Natural killer cell (primary cell): ENCODE data around the gene FAM83F. TPM values are rescaled to one million over a fixed set of nuclear protein-coding genes. Genes with fewer than 3 reads are reported as not detected.

Source experiments
- ATAC-seq, 3 donors: fragments of 150-1000 bp in 2 of 3; fragments of 200-7000 bp in 1 of 3; cut with Tn5 transposase; 1 replicate in 1 of 3; 2 replicates in 2 of 3; pipeline ENCODE4 v1.10.0; 2021; ENCODE audit warnings: mild to moderate bottlenecking in 2 of 3, moderate library complexity in 2 of 3
- DNase-seq, 2 donors: peaks; one replicate each; pipeline versions ENCODE4 v3.0.0 to v3.0.0-alpha.2; 2013 to 2021; ENCODE audit warnings: mixed read lengths in 1 of 2
- H3K27ac ChIP-seq: one replicate; pipeline ENCODE4 v1.5.1; 2013; ENCODE audit warnings: mild to moderate bottlenecking, low read length
- H3K27me3 ChIP-seq: one replicate; pipeline ENCODE4 v1.6.1; 2013; ENCODE audit warnings: low read length; ENCODE audit not compliant: control insufficient read depth, insufficient read depth
- H3K36me3 ChIP-seq: one replicate; pipeline ENCODE4 v1.6.1; 2013; ENCODE audit warnings: low read length; ENCODE audit not compliant: control insufficient read depth, insufficient read depth
- H3K4me1 ChIP-seq: one replicate; pipeline ENCODE4 v1.6.1; 2013; ENCODE audit warnings: low read length; ENCODE audit not compliant: control insufficient read depth, insufficient read depth
- H3K4me3 ChIP-seq: one replicate; pipeline ENCODE4 v1.5.1; 2013; ENCODE audit warnings: low read length
- H3K9me3 ChIP-seq: one replicate; pipeline ENCODE4 v1.6.1; 2013; ENCODE audit warnings: low read length; ENCODE audit not compliant: control insufficient read depth, insufficient read depth
- H3K27ac Mint-ChIP-seq, 2 donors: one replicate each; pipeline ENCODE4 v1.8.0; 2022; ENCODE audit warnings: mild to moderate bottlenecking in 2 of 2, mixed read lengths in 2 of 2, moderate library complexity in 1 of 2
- H3K27me3 Mint-ChIP-seq, 2 donors: one replicate each; pipeline ENCODE4 v1.8.0; 2022; ENCODE audit warnings: low read depth in 2 of 2, mixed read lengths in 2 of 2
- H3K36me3 Mint-ChIP-seq: one replicate; pipeline ENCODE4 v1.8.0; 2022; ENCODE audit warnings: mixed read lengths
- H3K4me1 Mint-ChIP-seq, 2 donors: one replicate each; pipeline ENCODE4 v1.8.0; 2022; ENCODE audit warnings: mixed read lengths in 2 of 2
- H3K4me3 Mint-ChIP-seq: one replicate; pipeline ENCODE4 v1.8.0; 2022; ENCODE audit warnings: mild to moderate bottlenecking, moderate library complexity, mixed read lengths
- H3K9me3 Mint-ChIP-seq, 2 donors: one replicate each; pipeline ENCODE4 v1.8.0; 2022; ENCODE audit warnings: mixed read lengths in 2 of 2
- CTCF ChIP-seq: fragments of 200-600 bp; IDR thresholded peaks from one replicate; pipeline ENCODE4 v1.8.0; 2022; ENCODE audit warnings: antibody characterized with exemption
- WGBS: methylation state at CpG from one replicate; pipeline ENCODE4 v1.1.7; 2013; ENCODE audit warnings: missing lambda C conversion rate; ENCODE audit not compliant: insufficient coverage; 5-methylcytosine and 5-hydroxymethylcytosine counted together
- intact Hi-C: fragments of 100-400 bp; cut with micrococcal nuclease; formaldehyde crosslinking; loops from one replicate; pipeline ENCODE4 v1.14.2; 2022
- total RNA-seq, 4 donors: library from RNA; stranded (reverse); fragments of 120-200 nt in 1 of 4; gene quantifications; one replicate each; pipeline versions ENCODE4 v1.2.3 to v1.2.4, GENCODE V29; 2013 to 2022

The FAM83F gene
- total RNA-seq, 3 donors from 2014 or later (not counting 1 experiment from before 2014, with no cell fraction given) = 1.0 to 7.5 TPM; not detected in 1

GRCh38 chr22:40057652-40058051 lies 62.9 kb downstream of the FAM83F start:
- Histone ChIP-seq H3K9me3 (no peaks in the 10 kb centered on the region), H3K27ac (no peak overlapping the region), H3K27me3 (no peaks in the 10 kb centered on the region), H3K4me3 (no peak overlapping the region), H3K4me1 (peaks cover 24% of the 10 kb centered on the region), H3K36me3 (no peaks in the 10 kb centered on the region)
- H3K36me3 Mint-ChIP-seq = no peaks in the 10 kb centered on the region
- no peaks in the 10 kb centered on the region for H3K9me3 Mint-ChIP-seq
- TF ChIP-seq CTCF = no peak
- no peak for DNase-seq
- H3K27ac Mint-ChIP-seq = peak overlapping the region; percentile 0 to 5
- H3K4me3 Mint-ChIP-seq = no peak overlapping the region
- intact Hi-C loops = loop anchor here (5.0 to 10.0 kb wide), 4 partner anchors 47 to 290 kb away; partner anchors contain the start of gene ADSL
- peaks cover 49 to 54% of the 10 kb centered on the region in 2 donors for H3K4me1 Mint-ChIP-seq
- ATAC-seq = no peak
- H3K27me3 Mint-ChIP-seq = no peaks in the 10 kb centered on the region

GRCh38 chr22:40058265-40058664 lies 63.5 kb downstream of the FAM83F start:
- Histone ChIP-seq H3K27ac (no peak overlapping the region), H3K36me3 (no peaks in the 10 kb centered on the region), H3K4me3 (no peak overlapping the region), H3K4me1 (peaks cover 24% of the 10 kb centered on the region), H3K9me3 (no peaks in the 10 kb centered on the region), H3K27me3 (no peaks in the 10 kb centered on the region)
- Mint-ChIP-seq H3K27ac (peak overlapping the region; percentile 0 to 5), H3K9me3 (no peaks in the 10 kb centered on the region), H3K27me3 (no peaks in the 10 kb centered on the region), H3K4me1 (peaks cover 52 to 58% of the 10 kb centered on the region in 2 donors), H3K4me3 (no peak overlapping the region), H3K36me3 (no peaks in the 10 kb centered on the region)
- DNase-seq = peak in 1 of 2 donors; percentile 32
- intact Hi-C loops = loop anchor here (5.0 to 10.0 kb wide), 4 partner anchors 47 to 289 kb away; partner anchors contain the start of gene ADSL
- no peak for TF ChIP-seq CTCF
- WGBS = 26% methylated on average over 5 of the region's 5 CpGs
- peak; percentile 46 to 67 (median 59) for ATAC-seq

GRCh38 chr22:40065981-40066380 lies 71.2 kb downstream of the FAM83F start:
- Histone ChIP-seq H3K4me1 (peaks cover 6% of the 10 kb centered on the region), H3K27me3 (no peaks in the 10 kb centered on the region), H3K27ac (no peak overlapping the region), H3K4me3 (no peak overlapping the region), H3K9me3 (no peaks in the 10 kb centered on the region), H3K36me3 (no peaks in the 10 kb centered on the region)
- TF ChIP-seq CTCF = no peak
- no peak for DNase-seq
- no peaks in the 10 kb centered on the region for H3K27me3 Mint-ChIP-seq
- peak overlapping the region in 1 of 2 donors; percentile 50 for H3K27ac Mint-ChIP-seq
- ATAC-seq = no peak
- intact Hi-C loops = no loop called here
- H3K4me1 Mint-ChIP-seq = peaks cover 50 to 63% of the 10 kb centered on the region in 2 donors
- WGBS = 100% methylated on average over 2 of the region's 3 CpGs
- H3K9me3 Mint-ChIP-seq = no peaks in the 10 kb centered on the region
- H3K36me3 Mint-ChIP-seq = no peaks in the 10 kb centered on the region
- H3K4me3 Mint-ChIP-seq = no peak overlapping the region

- Histone ChIP-seq H3K27me3 (no peaks in the 10 kb centered on the region), H3K4me3 (no peak overlapping the region), H3K36me3 (no peaks in the 10 kb centered on the region), H3K27ac (no peak overlapping the region), H3K9me3 (no peaks in the 10 kb centered on the region), H3K4me1 (peaks cover 6% of the 10 kb centered on the region)
- TF ChIP-seq CTCF = no peak
- Mint-ChIP-seq H3K27ac (peak overlapping the region in 1 of 2 donors; percentile 47), H3K36me3 (no peaks in the 10 kb centered on the region), H3K9me3 (no peaks in the 10 kb centered on the region), H3K4me3 (no peak overlapping the region), H3K27me3 (no peaks in the 10 kb centered on the region), H3K4me1 (peaks cover 58 to 74% of the 10 kb centered on the region in 2 donors)
- WGBS = 97% methylated on average over 2 of the region's 2 CpGs
- ATAC-seq = no peak
- DNase-seq = no peak
- intact Hi-C loops = no loop called here
These were observed 72.9 kb downstream of the FAM83F start for GRCh38 chr22:40067639-40068038.
